Measurements from ENCODE around the gene UCHL3.

The UCHL3 gene

DNA sequence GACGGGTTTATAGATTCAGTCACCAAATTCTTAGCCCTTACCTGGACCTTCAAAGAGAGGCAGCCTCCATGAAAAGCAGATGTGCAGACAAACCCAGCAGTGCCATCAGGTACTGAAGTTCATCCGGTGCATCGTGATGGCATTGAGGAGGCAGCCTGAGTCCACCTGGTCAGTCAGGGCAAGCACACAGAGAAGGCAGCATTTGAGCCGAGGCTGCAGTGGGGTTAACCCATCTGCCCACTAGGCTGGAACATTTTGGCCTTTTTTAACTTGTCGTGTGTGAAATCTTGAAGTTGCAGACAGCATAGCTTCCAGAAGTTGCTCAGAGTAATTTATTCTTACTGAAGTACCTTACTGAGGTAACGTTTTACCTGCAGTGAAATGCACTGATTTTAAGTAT, 91.4 kb downstream of the UCHL3 start:
- no peaks in the 10 kb centered on the region for H3K27me3 ChIP-seq (ENCODE audit: insufficient read depth, low read length, poor library complexity, severe bottlenecking)
- H2AFZ ChIP-seq (ENCODE audit: low read length), result no peak overlapping the region
- H3K36me3 ChIP-seq (ENCODE audit: insufficient read depth, low read length), result no peaks in the 10 kb centered on the region
- no peak overlapping the region for H3K9ac ChIP-seq (ENCODE audit: low read depth, low read length, poor library complexity, severe bottlenecking)
- H3K9me2 ChIP-seq (replicated peaks; ENCODE audit: low read depth, low read length), result no peaks in the 10 kb centered on the region
- H3K4me3 ChIP-seq (ENCODE audit: low read length, poor library complexity, severe bottlenecking), result no peak overlapping the region
- no peaks in the 10 kb centered on the region for H3K9me3 ChIP-seq (ENCODE audit: insufficient read depth, low read depth, low read length)
- no peaks in the 10 kb centered on the region for H3F3A ChIP-seq (ENCODE audit: low read depth)
- H3K4me1 ChIP-seq (ENCODE audit: insufficient read depth, low read length, poor library complexity, severe bottlenecking), result peaks cover 7% of the 10 kb centered on the region
- no peak overlapping the region for H3K4me2 ChIP-seq (ENCODE audit: low read depth, low read length, poor library complexity, severe bottlenecking)
- H4K20me1 ChIP-seq (ENCODE audit: insufficient read depth, low read length, poor library complexity, severe bottlenecking), result no peaks in the 10 kb centered on the region
- TF ChIP-seq CTCF (conservative IDR thresholded peaks at IDR 0.05; ENCODE audit: low read length) (no peak), EZH2phosphoT487 (IDR thresholded peaks at IDR 0.05; ENCODE audit: borderline replicate concordance) (no peak)
- H3K79me2 ChIP-seq (ENCODE audit: insufficient read depth, low read length), result peaks cover 10% of the 10 kb centered on the region; the same call in 1 of the 2 replicates

- H3K9me3 ChIP-seq (ENCODE audit: insufficient read depth, low read depth, low read length), result no peaks in the 10 kb centered on the region
- no peaks in the 10 kb centered on the region for H3F3A ChIP-seq (ENCODE audit: low read depth)
- H3K4me2 ChIP-seq (ENCODE audit: low read depth, low read length, poor library complexity, severe bottlenecking), result no peak overlapping the region
- H3K9ac ChIP-seq (ENCODE audit: low read depth, low read length, poor library complexity, severe bottlenecking), result no peak overlapping the region
- H2AFZ ChIP-seq (ENCODE audit: low read length), result no peak overlapping the region
- no peaks in the 10 kb centered on the region for H4K20me1 ChIP-seq (ENCODE audit: insufficient read depth, low read length, poor library complexity, severe bottlenecking)
- H3K9me2 ChIP-seq (replicated peaks; ENCODE audit: low read depth, low read length), result no peaks in the 10 kb centered on the region
- no peaks in the 10 kb centered on the region for H3K36me3 ChIP-seq (ENCODE audit: insufficient read depth, low read length)
- no peaks in the 10 kb centered on the region for H3K27me3 ChIP-seq (ENCODE audit: insufficient read depth, low read length, poor library complexity, severe bottlenecking)
- TF ChIP-seq CTCF (conservative IDR thresholded peaks at IDR 0.05; ENCODE audit: low read length) (no peak), EZH2phosphoT487 (IDR thresholded peaks at IDR 0.05; ENCODE audit: borderline replicate concordance) (no peak)
- peaks cover 2% of the 10 kb centered on the region for H3K4me1 ChIP-seq (ENCODE audit: insufficient read depth, low read length, poor library complexity, severe bottlenecking)
- no peaks in the 10 kb centered on the region; the same call in 1 of the 2 replicates for H3K79me2 ChIP-seq (ENCODE audit: insufficient read depth, low read length)
- no peak overlapping the region for H3K4me3 ChIP-seq (ENCODE audit: low read length, poor library complexity, severe bottlenecking)
Observed at GRCh38 chr13:75643182-75643581, 93.6 kb downstream of the UCHL3 start.

DNA sequence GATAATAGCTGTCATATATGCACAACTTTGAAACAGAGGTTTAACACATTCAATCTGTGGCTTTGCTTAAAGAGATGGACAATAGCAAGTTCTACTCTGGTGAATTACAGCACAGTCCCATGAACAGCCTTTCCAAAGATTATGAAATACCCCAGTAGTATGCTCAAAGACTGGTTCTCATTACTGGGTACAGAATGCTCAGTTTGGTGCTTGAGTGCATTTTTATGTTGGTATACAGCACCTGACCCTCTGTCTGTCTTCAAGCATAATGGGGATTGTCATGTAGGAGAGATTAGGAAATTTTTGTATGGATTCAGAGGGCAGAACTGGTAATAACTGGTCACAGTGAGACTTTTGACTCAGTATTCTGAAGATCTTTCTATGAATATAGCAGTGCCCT, 94.1 kb downstream of the UCHL3 start:
- H3K9me2 ChIP-seq (replicated peaks; ENCODE audit: low read depth, low read length), result no peaks in the 10 kb centered on the region
- no peak overlapping the region for H3K4me3 ChIP-seq (ENCODE audit: low read length, poor library complexity, severe bottlenecking)
- TF ChIP-seq CTCF (conservative IDR thresholded peaks at IDR 0.05; ENCODE audit: low read length), result no peak
- no peak for TF ChIP-seq EZH2phosphoT487 (IDR thresholded peaks at IDR 0.05; ENCODE audit: borderline replicate concordance)
- H3K4me2 ChIP-seq (ENCODE audit: low read depth, low read length, poor library complexity, severe bottlenecking), result no peak overlapping the region
- H3F3A ChIP-seq (ENCODE audit: low read depth), result no peaks in the 10 kb centered on the region
- H3K36me3 ChIP-seq (ENCODE audit: insufficient read depth, low read length), result no peaks in the 10 kb centered on the region
- H3K79me2 ChIP-seq (ENCODE audit: insufficient read depth, low read length), result no peaks in the 10 kb centered on the region; the same call in 1 of the 2 replicates
- no peak overlapping the region for H3K9ac ChIP-seq (ENCODE audit: low read depth, low read length, poor library complexity, severe bottlenecking)
- H4K20me1 ChIP-seq (ENCODE audit: insufficient read depth, low read length, poor library complexity, severe bottlenecking), result no peaks in the 10 kb centered on the region
- H3K27me3 ChIP-seq (ENCODE audit: insufficient read depth, low read length, poor library complexity, severe bottlenecking), result no peaks in the 10 kb centered on the region
- no peak overlapping the region for H2AFZ ChIP-seq (ENCODE audit: low read length)
- H3K9me3 ChIP-seq (ENCODE audit: insufficient read depth, low read depth, low read length), result no peaks in the 10 kb centered on the region
- no peaks in the 10 kb centered on the region for H3K4me1 ChIP-seq (ENCODE audit: insufficient read depth, low read length, poor library complexity, severe bottlenecking)

Data from Loucy (cell line).